Skeletal muscle cell (primary cell): ENCODE data around the gene SLC25A20.
"Not testable (repeated sequence)": the region's sequence is repeated elsewhere in the genome, so short reads cannot be mapped to it uniquely, and the experiment has no call there.

Source experiments
- DNase-seq: peaks from one replicate; pipeline ENCODE4 v3.0.0-alpha.2; 2010; ENCODE audit warnings: low read depth
- H3K4me3 ChIP-seq: 2 replicates; pipeline ENCODE4 v1.5.1; 2011; ENCODE audit warnings: low read depth, mild to moderate bottlenecking, control low read depth, low read length, moderate library complexity

Gene SLC25A20

DNA sequence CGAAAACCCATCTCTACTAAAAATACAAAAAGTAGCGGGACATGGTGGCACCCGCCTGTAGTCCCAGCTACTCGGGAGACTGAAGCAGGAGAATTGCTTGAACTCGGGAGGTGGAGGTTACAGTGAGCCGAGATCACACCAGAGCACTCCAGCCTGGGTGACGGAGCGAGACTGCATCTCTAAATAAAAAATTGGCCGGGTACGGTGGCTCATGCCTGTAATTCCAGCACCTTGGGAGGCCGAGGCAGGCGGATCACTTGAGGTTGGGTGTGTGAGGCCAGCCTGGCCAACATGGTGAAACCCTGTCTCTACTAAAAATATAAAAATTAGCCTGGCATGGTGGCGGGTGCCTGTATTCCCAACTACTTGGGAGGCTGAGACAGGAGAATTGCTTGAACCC, 8.3 kb upstream of the SLC25A20 start:
- DNase-seq, H3K4me3 ChIP-seq: not testable (repeated sequence)

DNA sequence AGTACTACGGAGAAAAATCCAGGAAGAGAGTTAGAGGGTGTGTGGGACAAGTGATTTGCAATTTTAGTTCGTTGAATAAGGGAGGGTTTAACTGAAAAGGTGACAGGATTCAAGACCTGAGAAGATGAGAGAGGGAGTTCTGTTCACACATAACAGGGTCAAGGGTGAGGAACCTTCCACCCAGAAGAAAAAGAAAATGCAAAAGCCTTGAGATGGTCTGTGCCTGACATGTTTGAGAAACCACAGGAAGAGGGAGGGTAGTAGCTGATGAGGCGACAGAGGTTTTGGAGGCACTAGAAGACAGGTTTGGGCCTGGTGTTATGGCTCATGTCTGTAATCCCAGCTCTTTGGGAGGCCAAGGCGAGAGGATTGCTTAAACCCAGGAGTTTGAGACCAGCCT, 591 bp upstream of the SLC25A20 start:
- H3K4me3 ChIP-seq: peak overlapping the region; percentile 66
- DNase-seq: no peak

DNA sequence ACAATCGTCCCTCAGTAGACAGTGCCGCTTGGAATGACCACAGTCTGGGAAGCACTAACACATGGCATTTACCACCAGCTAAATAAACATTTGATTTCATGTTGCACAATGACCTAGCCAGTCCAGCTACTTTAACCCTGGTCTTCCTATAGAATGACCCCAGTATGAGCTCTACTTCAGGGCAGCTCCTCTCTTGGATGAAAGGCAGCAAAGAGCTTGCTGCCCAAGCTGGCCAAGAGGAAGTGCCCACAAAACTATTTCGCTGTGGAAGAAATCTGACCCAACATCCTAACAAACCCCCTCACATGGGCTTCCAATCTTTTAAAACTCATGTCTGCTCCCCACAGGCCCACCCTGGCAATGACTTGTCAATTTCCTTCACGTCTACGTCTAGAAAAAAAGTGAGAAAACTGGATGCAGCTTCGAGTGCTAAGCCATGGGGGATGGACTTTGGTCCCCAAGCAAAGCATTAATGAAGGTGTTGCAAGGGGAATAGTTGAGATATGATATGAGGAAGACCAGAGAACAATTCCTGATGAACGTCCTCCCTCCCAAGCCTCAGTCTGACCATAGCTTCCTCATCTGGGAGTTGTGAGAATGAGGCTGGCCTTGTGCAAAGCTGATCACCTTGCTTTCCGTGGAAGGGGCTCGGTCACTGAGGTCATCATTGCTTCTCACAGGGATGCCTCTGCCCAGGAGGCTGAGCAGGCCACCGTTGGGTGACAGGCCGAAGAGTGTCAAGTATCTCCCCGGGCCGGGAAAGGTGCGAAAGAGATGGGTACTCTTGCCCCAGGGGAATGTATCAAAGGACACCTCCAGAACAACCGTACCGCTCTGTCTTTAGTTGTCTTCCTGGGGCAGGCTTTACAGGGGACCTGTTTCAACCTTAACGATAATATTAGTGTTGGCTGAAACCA, 964 bp downstream of the SLC25A20 start:
- no peak for DNase-seq
- peak overlapping the region; percentile 66 for H3K4me3 ChIP-seq

DNA sequence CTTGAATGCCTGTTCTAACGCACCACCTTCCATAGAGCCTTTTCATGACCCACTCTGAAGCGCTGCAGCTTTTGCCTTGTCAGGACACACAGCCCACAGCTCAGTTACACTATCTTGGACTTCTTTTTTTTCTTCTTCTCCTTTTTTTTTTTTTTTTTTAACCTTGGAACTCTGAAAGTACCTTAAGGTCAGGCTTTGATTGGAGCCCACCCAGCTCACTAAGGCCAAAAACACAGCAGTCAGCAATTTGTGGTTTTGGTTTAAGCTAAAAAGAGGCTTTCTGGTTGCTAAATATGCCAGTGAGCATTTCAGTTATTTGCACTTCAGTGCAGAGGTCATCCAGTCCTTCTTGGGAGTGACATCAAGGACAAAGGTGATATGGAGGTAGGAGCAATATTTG, 1.7 kb downstream of the SLC25A20 start:
- H3K4me3 ChIP-seq: no peak overlapping the region
- no peak for DNase-seq

DNA sequence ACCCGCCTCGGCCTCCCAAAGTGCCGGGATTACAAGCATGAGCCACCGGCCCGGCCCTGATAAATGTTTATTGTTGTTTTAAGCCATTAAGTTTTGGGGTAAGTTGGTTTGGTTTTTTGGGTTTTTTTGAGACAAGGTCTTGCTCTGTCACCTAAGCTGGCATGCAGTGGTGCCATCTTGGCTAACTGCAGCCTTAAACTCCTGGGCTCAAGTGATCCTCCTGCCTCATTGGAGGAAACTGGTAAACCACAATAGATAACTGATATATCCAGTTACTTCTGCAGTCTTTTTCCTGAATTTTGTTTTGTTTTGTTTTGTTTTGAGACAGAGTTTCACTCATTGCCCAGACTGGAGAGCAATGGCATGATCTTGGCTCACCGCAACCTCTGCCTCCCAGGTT, 4.2 kb downstream of the SLC25A20 start:
- DNase-seq: no peak

DNA sequence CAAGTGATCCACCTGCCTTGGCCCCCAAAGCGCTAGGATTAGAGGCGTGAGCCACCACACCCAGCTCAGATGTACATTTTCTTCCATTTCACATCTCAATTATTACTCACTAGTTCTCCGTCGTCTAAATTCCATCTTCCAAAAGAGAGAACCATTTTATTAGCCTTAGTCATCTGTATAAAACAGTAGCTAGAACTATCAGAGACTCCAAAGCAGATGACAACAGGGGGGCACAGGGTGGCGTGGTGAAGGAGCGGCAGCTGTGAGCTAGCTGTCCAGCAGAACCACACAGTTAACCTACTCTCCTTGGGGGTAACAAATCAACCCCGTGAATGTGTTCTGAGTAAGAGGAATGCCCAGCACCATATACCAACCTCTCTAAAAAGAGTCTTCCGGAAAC, 7.1 kb downstream of the SLC25A20 start:
- no peak for DNase-seq
- H3K4me3 ChIP-seq: no peak overlapping the region

More for the DNA sequence above, 4.2 kb downstream of the SLC25A20 start:
- H3K4me3 ChIP-seq: no peak overlapping the region

DNA sequence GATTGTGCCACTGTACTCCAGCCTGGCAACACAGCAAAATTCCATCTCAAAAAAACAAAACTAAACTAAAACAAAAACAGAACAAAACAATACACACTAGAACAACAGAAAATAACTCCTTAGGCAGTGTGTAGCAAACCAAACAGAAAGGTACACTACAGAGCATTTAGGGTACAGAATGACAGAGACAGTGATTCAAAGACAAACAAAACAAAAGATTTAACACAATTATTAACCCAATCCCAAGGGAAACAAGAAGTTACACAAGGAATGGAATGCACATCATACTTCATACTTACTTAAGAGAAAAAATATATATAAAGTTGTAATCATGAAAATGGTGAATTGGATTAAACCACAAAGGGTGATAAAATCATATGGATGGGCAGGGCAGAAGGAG, 12.9 kb downstream of the SLC25A20 start:
- no peak overlapping the region for H3K4me3 ChIP-seq
- no peak for DNase-seq

DNA sequence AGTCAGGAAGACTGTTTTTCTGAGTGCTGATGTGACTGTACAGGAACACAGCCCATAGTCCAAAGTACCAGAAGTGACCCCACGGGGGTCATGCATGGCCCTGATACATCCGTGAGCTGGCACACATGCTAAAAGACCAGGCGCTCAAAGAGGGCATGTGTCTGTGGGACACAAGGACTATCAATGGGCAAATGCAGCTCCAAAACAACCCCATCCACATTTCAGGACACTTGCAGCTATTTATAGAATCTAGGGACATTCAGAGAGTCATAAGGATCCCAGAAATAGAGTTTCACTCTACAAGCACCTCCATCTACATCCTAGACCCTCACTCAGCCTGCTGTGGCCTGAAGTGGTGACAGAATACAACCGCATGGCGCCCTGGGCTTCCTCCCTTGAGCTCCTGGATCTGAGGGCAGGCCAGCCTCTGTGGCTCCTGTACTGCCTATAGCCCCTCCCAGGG, 17.0 kb downstream of the SLC25A20 start:
- no peak for DNase-seq
- no peak overlapping the region for H3K4me3 ChIP-seq

DNA sequence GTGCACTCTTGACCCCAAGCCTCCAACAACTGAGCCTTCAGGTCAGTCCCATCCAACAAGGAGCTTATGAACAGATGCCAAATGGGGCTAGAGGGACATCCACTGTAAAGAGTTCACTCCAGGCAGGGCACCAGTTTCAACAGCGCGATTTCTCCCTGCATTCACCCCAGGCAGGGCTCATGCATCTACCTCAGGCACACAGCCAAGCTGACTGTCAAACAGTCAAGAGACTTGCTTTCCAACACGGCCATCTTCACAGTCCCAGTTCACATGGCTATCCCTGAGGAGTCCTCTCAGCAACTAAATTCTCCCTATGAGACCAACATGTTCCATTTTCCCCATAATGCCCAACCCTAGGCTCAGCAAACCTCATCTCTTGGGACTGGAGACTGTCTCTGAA, 17.7 kb downstream of the SLC25A20 start:
- no peak for DNase-seq
- no peak overlapping the region for H3K4me3 ChIP-seq

DNA sequence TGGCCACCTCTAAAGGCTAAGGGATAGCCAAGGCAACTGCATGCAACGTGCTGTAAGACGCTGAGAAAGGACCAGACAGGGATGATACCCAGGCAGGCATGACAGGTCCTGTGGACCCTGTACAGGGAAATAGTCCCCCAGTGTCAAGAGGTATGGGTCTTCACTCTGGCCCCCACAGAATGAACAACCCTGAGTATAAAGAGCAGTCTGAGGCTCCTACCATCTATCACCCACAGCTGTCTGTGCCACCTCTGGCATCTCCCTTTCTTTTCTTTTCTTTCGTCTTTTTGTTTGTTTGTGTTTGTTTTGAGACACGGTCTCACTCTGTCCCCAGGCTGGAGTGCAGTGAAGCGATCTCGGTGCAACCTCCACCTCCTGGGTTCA, 18.7 kb downstream of the SLC25A20 start:
- no peak for DNase-seq
- no peak overlapping the region for H3K4me3 ChIP-seq

DNA sequence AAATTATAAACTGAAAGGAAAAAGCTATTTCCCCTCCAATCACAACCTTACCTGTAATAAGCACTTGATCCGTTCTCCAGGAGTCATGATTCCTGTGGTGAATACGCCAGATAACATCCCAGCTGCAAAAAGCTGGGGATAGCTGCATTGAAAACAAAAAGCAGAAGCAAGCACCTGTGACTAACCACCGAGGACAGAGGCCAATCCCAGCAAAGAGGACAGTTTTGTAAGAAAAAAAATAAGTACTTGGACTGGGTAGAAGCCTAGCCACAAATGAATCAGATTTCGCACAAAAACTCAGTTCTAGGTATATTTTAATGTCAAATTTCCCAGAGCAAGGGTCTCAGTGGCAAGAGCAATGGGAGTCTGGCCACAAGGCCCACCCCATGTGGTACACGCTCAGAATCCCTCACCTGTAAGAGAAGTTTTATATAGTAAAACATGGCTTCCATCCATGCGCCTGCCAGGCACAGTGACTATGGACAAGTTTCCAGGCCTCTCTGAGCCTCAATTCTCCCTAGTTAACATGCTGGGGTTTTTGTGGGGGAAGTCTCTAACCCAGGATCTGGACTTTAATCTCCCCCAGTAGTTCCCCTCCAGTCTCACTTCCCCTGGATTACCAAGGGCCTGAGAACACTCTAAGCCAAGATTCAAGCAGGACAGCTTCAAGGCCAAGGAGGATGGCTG, 19.2 kb downstream of the SLC25A20 start:
- no peak for DNase-seq
- no peak overlapping the region for H3K4me3 ChIP-seq

DNA sequence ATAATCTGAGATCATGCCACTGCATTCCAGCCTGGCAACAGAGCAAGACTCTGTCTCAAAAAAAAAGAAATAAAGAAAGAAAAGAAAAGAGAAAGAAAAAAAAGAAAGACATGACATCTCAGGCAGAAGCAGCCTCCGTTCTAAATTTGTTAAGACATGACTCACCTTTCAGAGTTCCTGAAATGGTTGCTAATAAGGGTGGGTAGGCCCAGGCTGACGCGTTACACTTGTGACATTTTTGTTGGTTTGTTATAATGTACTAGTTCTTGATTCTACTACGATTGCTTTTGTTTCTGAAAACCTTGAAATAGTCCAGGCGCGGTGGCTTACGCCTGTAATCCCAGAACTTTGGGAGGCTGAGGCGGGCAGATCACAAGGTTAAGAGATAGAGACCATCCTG, 21.0 kb downstream of the SLC25A20 start:
- DNase-seq: no peak

DNA sequence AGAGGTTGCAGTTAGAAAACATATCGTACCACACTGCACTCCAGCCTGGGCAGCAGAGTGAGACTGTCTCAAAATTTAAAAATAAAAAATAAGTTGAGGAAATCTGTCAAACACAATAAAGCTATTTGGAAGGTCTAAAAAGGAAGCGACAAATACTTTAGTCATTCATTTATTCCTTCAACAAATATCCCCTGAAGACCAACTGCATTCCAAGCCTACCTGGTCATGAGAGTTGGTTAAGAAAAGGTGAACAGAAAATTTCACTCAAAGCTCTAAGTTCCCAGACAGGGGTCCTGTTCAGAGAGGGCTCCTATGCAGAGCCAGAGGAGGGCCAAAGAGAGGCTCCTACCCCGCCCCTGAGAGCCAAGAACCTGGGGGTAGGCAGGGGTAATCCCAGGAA, 35.6 kb downstream of the SLC25A20 start:
- no peak overlapping the region for H3K4me3 ChIP-seq
- DNase-seq: no peak

More for the DNA sequence above, 21.0 kb downstream of the SLC25A20 start:
- no peak overlapping the region for H3K4me3 ChIP-seq

DNA sequence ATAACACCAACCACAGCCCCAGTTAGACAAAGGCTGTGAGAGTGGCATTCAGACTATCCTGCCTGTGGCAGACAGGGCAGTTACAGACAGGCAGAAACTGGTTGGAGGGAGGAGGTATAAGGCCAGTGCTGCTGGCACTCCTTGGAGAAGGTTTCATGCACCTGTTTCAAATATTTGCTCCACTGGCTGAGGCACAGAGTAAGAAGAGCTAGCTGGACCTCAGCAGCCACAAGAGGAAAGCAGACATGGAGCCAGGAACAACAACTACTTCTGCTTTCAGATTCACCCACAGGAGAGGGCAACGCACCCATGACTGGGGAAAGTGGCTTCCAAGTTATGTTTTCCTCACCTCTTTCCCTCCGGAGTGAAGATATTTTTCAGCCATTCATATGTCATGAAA, 39.5 kb downstream of the SLC25A20 start:
- H3K4me3 ChIP-seq: no peak overlapping the region
- DNase-seq: no peak

DNA sequence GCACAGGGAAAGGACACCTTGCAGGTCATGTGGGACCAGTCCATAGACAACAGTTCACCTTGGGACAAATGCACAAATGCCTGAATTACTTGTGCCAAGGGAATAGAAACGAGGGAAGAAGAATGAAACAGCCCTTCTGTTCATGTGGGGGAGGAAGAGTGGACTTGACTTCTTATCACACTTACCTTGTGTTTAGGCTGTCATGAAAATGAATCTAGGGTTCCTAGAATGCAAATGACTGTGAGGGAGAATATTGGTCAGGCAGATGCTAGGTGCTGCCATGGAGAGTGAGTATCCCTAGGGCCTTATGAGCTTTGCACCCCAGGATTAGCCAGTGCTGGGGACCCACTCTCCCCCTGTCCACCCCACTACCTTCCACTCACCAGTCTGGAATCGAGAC, 40.0 kb downstream of the SLC25A20 start:
- H3K4me3 ChIP-seq: no peak overlapping the region
- DNase-seq: no peak

DNA sequence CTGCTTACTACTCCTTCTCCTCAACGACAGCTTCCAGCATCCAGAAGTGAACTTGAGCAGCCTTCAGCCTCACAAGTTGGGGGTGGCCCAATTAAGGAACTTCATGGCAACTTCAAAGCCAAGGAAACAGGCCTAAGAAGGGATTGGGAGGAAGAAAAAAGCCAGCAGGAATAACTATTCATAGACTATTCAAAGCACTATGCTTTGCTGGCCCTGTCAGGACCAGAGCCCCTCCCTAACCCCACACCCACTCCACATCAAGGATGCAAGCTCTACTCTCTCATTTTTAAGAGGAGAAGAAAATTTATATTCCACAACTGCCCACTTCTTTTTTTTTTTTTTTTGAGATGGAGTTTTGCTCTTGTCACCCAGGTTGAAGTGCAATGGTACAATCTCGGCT, 41.0 kb downstream of the SLC25A20 start:
- no peak for DNase-seq
- no peak overlapping the region for H3K4me3 ChIP-seq

DNA sequence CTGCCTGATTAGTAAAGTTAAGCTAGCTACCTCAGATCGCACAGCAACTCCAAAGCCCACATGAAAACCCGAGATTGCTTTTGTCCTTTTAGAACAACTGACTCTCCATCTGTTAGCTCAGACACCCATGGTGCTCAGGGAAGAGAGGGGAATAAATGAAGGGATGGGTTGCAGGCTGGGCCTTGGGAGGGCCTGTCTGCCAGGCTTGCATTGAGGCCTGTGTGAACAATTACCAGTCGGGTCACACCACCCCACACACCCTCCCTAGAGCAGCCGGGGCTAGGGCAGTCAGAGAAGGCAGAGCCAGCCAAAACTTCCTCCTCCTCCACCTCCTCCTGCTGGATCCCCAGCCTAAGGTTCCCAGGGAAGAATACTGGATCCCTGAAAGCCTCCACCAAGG, 42.2 kb downstream of the SLC25A20 start:
- no peak overlapping the region for H3K4me3 ChIP-seq
- no peak for DNase-seq

DNA sequence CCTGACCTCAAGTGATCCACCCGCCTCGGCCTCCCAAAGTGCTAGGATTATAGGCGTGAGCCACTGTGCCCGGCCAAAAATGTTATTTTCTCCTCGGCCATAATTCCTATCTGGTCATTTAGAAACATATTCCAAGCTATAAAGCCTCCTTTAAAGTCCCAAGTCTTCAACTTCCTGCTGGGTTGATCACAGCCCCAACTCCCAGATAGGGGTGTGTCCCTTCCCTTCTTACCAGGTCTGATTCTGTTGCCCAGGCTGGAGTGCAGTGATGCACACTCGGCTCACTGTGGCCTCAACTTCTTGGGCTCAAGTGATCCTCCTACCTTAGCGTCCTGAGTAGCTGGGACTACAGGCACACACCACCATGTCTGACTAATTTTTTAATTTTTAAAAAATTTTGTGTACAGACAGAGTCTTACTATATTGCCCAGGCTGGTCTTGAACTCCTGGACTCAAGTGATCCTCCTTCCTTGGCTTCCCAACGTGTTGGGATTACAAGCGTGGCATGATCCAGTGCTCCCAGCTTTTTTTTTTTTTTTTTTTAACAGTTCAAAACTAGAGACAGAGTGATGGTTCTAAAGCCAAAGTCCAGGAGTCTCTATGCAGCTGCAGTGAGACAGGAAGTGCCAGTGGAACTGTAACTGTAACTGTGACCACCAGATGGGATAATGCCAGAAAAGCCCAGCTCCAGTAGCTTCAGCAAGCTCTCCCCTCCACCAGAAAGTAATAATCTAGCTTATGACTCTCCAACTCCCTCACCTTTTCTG, 42.8 kb downstream of the SLC25A20 start:
- no peak for DNase-seq
- H3K4me3 ChIP-seq: no peak overlapping the region

DNA sequence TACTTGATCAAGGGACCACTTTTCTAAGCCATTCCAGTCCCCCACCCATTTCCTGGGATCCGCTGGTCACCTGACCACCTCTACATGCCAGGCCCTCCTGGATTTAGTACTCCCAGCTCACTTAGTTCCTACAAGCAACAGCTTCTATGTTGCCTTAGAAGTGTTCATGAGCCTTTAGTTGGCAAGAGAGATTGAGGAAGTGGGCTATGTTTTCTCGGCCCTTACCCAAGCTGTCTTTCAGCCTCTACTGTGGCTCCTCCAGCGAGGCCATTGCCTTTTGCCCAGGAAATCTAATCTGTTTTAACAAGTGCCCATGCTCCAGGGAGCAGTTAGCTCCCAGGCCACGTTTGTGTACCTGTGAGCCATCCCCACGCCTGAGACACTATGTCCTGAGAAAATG, 46.5 kb downstream of the SLC25A20 start:
- H3K4me3 ChIP-seq: no peak overlapping the region
- DNase-seq: no peak

DNA sequence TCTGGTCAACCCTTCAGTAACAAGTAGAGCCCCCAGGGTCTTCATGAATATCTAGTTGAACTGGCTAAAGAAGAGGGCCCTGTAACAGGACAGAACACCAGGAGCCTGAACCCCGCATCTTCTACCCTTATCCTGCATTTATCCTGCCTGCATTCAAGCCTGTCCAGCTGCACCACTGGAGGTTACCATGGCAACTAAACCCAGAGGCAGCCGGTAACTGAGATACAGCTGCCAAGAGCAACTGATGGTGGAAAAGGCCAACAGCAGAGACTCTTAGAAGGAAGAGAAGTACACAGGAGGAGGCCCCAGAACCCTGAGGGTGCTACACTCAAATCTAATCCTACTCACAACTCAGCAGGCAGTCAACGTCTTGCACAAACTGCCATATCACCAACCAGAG, 47.3 kb downstream of the SLC25A20 start:
- DNase-seq: no peak
- H3K4me3 ChIP-seq: no peak overlapping the region
